ENCODE data around the gene C2orf72.
"Not testable (repeated sequence)": the region's sequence is repeated elsewhere in the genome, so short reads cannot be mapped to it uniquely, and the experiment has no call there.

C2orf72 gene

DNA sequence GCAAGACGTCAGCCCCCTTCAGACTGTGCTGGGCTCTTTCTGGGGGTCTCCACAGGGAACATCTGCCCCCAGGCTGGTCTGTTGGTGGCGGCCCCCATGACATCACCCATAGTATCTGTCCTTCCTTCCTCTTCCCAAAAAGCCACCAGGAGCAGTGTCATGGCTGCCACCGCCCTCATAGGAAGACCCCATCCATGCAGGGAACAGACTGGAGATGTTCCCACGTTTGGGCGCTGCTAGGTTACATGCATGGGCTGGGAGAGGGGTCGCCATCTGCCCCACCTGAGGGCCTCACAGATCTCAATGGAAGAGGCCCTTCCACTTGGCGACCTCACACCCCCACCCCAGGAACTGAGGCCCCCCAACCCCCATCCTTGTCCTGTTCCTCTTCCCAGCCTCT, 36.3 kb upstream of the C2orf72 start:
- Histone ChIP-seq H3K4me3 (ENCODE audit: insufficient read depth, low read depth, low read length) (no peak overlapping the region), H3K27me3 (ENCODE audit: control insufficient read depth, insufficient read depth, low read length, poor library complexity, severe bottlenecking) (peaks cover 4% of the 10 kb centered on the region), H3K9me3 (ENCODE audit: control insufficient read depth, low read length) (no peaks in the 10 kb centered on the region), H3K36me3 (ENCODE audit: control insufficient read depth, insufficient read depth, low read length) (no peaks in the 10 kb centered on the region), H3K4me1 (ENCODE audit: control insufficient read depth, insufficient read depth, low read length) (no peaks in the 10 kb centered on the region), H3K27ac (ENCODE audit: insufficient read depth, low read depth, low read length, poor library complexity, severe bottlenecking) (no peak overlapping the region)
- WGBS, 2 experiments, result 74 to 81% methylated on average over 7 of the region's 7 CpGs

DNA sequence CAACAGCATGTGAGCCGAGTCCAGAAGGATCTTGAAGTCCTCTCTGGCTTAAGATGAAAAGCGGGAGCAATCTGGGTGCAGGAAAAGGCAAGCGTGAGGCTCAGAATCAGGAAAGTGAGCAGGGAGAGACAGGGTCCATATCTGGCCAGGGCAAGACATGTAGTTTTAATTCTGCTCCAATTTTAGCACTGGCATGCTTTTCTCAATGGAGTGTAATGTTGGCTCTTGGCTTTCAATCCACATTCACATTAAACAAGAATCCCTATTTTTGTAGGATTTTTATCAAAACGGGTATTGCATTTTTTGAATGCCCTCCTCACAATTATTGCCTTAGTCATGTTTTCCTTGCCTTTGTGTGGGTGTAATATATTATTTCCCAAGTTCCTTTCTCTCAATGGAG, 35.4 kb upstream of the C2orf72 start:
- Histone ChIP-seq H3K9me3 (ENCODE audit: control insufficient read depth, low read length) (no peaks in the 10 kb centered on the region), H3K36me3 (ENCODE audit: control insufficient read depth, insufficient read depth, low read length) (no peaks in the 10 kb centered on the region), H3K27me3 (ENCODE audit: control insufficient read depth, insufficient read depth, low read length, poor library complexity, severe bottlenecking) (peaks cover 4% of the 10 kb centered on the region), H3K4me1 (ENCODE audit: control insufficient read depth, insufficient read depth, low read length) (no peaks in the 10 kb centered on the region), H3K4me3 (ENCODE audit: insufficient read depth, low read depth, low read length) (no peak overlapping the region), H3K27ac (ENCODE audit: insufficient read depth, low read depth, low read length, poor library complexity, severe bottlenecking) (no peak overlapping the region)
- WGBS, 2 experiments, result 67 to 77% methylated on average over 3 to 4 of the region's 4 CpGs

DNA sequence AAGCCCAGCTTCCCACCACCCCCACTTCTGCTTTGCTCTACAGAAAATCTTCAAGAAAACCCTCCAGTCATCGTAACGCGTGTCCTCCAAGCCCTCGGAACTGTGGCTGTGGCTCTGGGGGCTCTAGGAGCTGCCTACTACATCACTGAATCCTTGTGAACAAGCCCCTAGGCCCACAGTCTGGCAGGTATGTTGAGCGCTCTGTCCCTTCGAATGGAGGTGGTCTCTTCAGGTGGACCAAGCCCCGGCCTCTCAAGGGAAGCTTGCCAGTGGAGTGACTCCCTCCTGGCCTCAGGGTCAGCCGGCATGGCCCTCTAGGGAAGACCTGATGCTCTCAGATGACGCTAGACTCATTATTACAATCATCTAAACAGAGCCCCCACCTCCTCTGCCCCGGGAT, 34.7 kb upstream of the C2orf72 start:
- Histone ChIP-seq H3K9me3 (ENCODE audit: control insufficient read depth, low read length) (no peaks in the 10 kb centered on the region), H3K27me3 (ENCODE audit: control insufficient read depth, insufficient read depth, low read length, poor library complexity, severe bottlenecking) (peaks cover 4% of the 10 kb centered on the region)
- WGBS, 2 experiments, result 89 to 90% methylated on average over 10 of the region's 10 CpGs

DNA sequence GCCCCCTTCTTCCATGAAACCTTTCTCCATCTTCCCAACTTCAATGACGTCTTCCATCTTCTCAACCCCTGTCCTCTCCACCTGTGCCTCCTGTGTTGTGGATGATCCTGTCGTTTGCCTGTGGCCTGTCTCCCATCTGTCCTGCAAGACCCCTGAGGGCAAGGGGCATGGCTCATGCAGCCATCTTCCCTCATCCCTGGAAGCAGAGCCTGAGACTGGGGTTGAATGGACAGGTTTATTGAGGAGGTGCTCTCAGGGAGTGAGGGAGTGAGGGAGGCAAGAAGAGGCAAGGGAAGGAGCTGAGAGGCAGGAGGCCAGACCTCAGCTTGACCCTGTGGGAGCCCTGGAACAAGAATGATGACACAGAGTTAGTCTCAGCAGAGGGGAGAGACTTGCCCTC, 34.1 kb upstream of the C2orf72 start:
- Histone ChIP-seq H3K36me3 (ENCODE audit: control insufficient read depth, insufficient read depth, low read length) (no peaks in the 10 kb centered on the region), H3K4me3 (ENCODE audit: insufficient read depth, low read depth, low read length) (no peak overlapping the region), H3K27me3 (ENCODE audit: control insufficient read depth, insufficient read depth, low read length, poor library complexity, severe bottlenecking) (peaks cover 4% of the 10 kb centered on the region), H3K9me3 (ENCODE audit: control insufficient read depth, low read length) (no peaks in the 10 kb centered on the region), H3K4me1 (ENCODE audit: control insufficient read depth, insufficient read depth, low read length) (no peaks in the 10 kb centered on the region), H3K27ac (ENCODE audit: insufficient read depth, low read depth, low read length, poor library complexity, severe bottlenecking) (no peak overlapping the region)
- 89 to 92% methylated on average over 2 of the region's 2 CpGs for WGBS, 2 experiments

More for the DNA sequence above, 34.7 kb upstream of the C2orf72 start:
- H3K36me3 ChIP-seq (ENCODE audit: control insufficient read depth, insufficient read depth, low read length), result no peaks in the 10 kb centered on the region
- H3K4me3 ChIP-seq (ENCODE audit: insufficient read depth, low read depth, low read length), result no peak overlapping the region
- H3K27ac ChIP-seq (ENCODE audit: insufficient read depth, low read depth, low read length, poor library complexity, severe bottlenecking), result no peak overlapping the region
- H3K4me1 ChIP-seq (ENCODE audit: control insufficient read depth, insufficient read depth, low read length), result no peaks in the 10 kb centered on the region

DNA sequence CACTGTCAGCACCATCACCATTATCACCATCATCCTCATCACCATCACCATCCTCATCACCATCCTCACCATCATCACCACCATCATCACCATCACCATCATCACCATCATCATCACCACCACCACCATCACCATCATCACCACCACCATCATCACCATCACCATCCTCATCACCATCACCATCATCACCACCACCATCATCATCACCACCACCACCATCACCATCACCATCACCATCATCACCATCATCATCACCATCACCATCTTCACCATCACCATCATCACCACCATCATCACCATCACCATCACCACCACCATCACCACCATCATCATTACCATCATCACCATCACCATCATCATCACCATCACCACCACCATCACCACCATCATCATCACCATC, 32.4 kb upstream of the C2orf72 start:
- not testable (repeated sequence) for H3K27ac ChIP-seq (ENCODE audit: insufficient read depth, low read depth, low read length, poor library complexity, severe bottlenecking); H3K27me3 ChIP-seq (ENCODE audit: control insufficient read depth, insufficient read depth, low read length, poor library complexity, severe bottlenecking); H3K36me3 ChIP-seq (ENCODE audit: control insufficient read depth, insufficient read depth, low read length); H3K4me1 ChIP-seq (ENCODE audit: control insufficient read depth, insufficient read depth, low read length); H3K4me3 ChIP-seq (ENCODE audit: insufficient read depth, low read depth, low read length); H3K9me3 ChIP-seq (ENCODE audit: control insufficient read depth, low read length)

DNA sequence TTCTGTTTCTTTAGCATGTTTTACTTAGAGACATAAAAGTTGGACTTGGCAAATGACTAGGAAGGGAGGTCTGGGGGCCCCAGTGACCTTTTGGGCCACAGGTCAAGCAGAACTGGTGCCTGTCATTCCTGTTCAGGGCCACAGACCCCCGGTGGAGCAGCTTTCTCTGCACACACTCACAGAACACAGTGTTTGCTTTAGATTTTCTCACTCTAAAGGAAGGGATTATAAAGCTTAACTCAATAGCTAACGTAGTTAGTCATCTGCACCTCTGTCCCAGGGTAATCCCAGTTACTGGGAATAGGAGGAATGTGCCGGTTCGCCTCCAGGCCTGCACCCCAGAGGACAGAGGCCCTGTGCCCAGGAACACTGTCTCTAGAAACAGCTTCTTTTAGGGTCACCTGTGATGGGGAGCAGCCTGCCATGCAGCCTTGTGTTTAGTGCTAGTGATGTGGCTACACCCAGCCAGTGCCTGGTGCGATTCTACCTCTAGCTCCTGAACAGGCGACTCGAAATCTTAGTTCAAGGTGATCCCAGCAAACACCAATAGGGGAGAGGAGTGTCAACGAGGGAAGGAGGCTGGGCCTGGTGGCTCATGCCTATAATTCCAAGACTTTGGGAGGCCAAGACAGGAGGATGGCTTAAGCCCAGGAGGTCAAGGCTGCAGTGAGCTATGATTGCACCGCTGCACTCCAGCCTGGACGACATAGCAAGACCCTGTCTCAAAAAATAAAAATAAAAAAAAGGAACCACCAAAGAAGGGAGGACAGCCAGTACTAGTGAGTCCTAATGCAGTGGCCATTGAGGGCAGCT, 29.8 kb upstream of the C2orf72 start:
- no peak overlapping the region for H3K4me3 ChIP-seq (ENCODE audit: insufficient read depth, low read depth, low read length)
- no peak overlapping the region for H3K27ac ChIP-seq (ENCODE audit: insufficient read depth, low read depth, low read length, poor library complexity, severe bottlenecking)
- no peaks in the 10 kb centered on the region for H3K27me3 ChIP-seq (ENCODE audit: control insufficient read depth, insufficient read depth, low read length, poor library complexity, severe bottlenecking)
- no peaks in the 10 kb centered on the region for H3K4me1 ChIP-seq (ENCODE audit: control insufficient read depth, insufficient read depth, low read length)
- 82 to 86% methylated on average over 10 of the region's 10 CpGs for WGBS, 2 experiments
- no peaks in the 10 kb centered on the region for H3K36me3 ChIP-seq (ENCODE audit: control insufficient read depth, insufficient read depth, low read length)
- no peaks in the 10 kb centered on the region for H3K9me3 ChIP-seq (ENCODE audit: control insufficient read depth, low read length)

DNA sequence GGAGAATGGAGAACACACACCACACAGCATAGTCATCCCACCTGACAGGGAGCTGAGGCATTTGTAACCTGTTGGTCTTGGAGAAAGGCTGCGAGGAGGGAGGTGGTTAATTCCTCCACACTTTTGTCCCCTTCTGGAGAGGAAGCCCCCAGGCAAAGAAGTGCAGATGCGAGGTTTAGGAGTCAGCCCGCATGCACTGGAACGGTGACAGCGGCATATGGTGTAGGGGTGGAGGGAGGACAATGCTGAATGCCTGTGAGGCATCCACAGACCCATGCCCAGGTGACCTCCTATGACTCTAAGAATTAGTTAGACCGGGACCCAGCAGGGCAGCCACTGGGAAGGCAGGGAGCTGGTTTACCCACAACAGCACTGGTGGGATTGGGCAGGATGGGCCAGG, 29.2 kb upstream of the C2orf72 start:
- 92 to 96% methylated on average over 6 of the region's 6 CpGs for WGBS, 2 experiments
- H3K36me3 ChIP-seq (ENCODE audit: control insufficient read depth, insufficient read depth, low read length), result no peaks in the 10 kb centered on the region
- H3K27me3 ChIP-seq (ENCODE audit: control insufficient read depth, insufficient read depth, low read length, poor library complexity, severe bottlenecking), result no peaks in the 10 kb centered on the region
- H3K4me1 ChIP-seq (ENCODE audit: control insufficient read depth, insufficient read depth, low read length), result no peaks in the 10 kb centered on the region
- H3K9me3 ChIP-seq (ENCODE audit: control insufficient read depth, low read length), result no peaks in the 10 kb centered on the region
- no peak overlapping the region for H3K27ac ChIP-seq (ENCODE audit: insufficient read depth, low read depth, low read length, poor library complexity, severe bottlenecking)
- no peak overlapping the region for H3K4me3 ChIP-seq (ENCODE audit: insufficient read depth, low read depth, low read length)

DNA sequence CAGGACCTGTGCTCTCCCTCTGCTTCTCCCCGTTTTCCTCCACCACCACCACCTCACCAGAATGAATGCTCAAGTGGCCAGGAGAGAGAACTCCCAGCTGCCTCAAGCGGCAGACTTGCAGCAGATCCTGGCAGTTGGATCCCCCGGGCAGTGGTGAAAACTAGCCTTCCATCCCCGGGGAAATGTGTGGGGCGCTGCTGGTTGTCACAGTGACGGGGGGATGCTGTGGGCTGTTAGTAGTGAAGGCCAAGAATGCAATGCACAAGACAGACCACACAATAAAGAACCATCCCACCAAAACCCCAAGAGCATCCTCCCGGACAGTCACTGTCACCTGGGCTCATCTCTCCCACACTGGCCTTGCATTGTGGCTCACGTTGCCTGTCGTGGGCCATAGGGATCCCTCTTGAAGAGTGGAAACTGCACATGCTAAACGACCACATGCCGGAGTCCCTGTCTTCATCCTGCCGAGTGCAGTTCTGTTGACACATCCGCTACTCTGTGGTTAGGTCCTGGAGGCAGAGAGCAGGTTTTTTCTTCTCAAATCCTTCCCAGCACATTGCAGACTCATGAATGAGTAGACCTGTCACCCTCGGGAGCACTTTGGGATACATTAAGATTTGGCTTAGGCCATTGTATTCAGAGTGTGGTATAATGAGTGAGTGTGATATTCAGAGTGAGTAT, 27.9 kb upstream of the C2orf72 start:
- no peak overlapping the region for H3K27ac ChIP-seq (ENCODE audit: insufficient read depth, low read depth, low read length, poor library complexity, severe bottlenecking)
- H3K4me1 ChIP-seq (ENCODE audit: control insufficient read depth, insufficient read depth, low read length), result no peaks in the 10 kb centered on the region
- no peaks in the 10 kb centered on the region for H3K27me3 ChIP-seq (ENCODE audit: control insufficient read depth, insufficient read depth, low read length, poor library complexity, severe bottlenecking)
- no peak overlapping the region for H3K4me3 ChIP-seq (ENCODE audit: insufficient read depth, low read depth, low read length)
- 85 to 91% methylated on average over 14 of the region's 14 CpGs for WGBS, 2 experiments
- no peaks in the 10 kb centered on the region for H3K36me3 ChIP-seq (ENCODE audit: control insufficient read depth, insufficient read depth, low read length)
- H3K9me3 ChIP-seq (ENCODE audit: control insufficient read depth, low read length), result no peaks in the 10 kb centered on the region

DNA sequence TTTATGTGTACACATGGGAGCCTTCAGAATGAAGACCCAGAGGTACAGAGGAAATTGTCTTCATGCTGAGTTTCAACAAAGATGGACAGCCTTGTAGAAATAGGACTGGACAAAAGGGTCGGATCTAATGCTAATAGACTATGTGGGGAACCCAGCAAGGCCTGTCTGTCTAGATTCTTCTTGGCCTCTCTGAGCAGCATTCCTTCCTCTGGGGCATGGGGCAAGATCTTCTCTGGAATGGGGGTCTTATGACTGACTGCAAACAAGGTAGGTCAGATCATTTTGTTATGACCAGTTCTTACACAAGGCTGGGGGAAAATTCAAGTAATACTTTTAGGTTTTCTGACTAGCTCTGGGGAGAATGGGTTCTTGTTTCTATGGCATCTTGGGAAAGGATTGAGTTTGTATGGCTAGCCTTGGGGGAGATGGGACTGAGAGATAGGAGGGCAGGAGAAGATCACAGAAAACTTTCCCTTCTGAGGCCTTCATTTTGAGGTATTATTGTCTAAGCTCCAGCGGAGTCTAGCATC, 27.1 kb upstream of the C2orf72 start:
- no peaks in the 10 kb centered on the region for H3K27me3 ChIP-seq (ENCODE audit: control insufficient read depth, insufficient read depth, low read length, poor library complexity, severe bottlenecking)
- no peaks in the 10 kb centered on the region for H3K36me3 ChIP-seq (ENCODE audit: control insufficient read depth, insufficient read depth, low read length)
- no peak overlapping the region for H3K27ac ChIP-seq (ENCODE audit: insufficient read depth, low read depth, low read length, poor library complexity, severe bottlenecking)
- no peaks in the 10 kb centered on the region for H3K4me1 ChIP-seq (ENCODE audit: control insufficient read depth, insufficient read depth, low read length)
- H3K9me3 ChIP-seq (ENCODE audit: control insufficient read depth, low read length), result no peaks in the 10 kb centered on the region
- no peak overlapping the region for H3K4me3 ChIP-seq (ENCODE audit: insufficient read depth, low read depth, low read length)
- 76 to 81% methylated on average over 2 of the region's 2 CpGs for WGBS, 2 experiments

DNA sequence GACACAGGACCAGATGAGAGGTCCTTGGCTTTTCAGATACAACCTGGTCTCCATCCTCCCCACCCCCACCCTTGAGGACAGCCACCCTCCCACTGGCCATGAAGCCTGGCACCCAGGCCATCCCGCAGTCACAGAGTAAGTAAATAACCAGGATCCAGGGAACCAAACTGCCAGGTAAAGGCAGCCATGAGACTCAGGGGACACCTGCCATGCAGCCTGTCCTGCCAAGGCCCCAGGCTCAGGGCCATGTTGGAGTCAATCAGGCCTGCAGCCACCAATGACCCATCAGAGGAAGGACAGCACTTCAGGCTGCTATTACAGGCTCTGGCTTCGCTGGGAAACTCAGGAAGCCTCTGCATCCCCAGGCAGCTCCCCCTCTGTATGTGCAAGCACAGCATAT, 25.8 kb upstream of the C2orf72 start:
- H3K4me1 ChIP-seq (ENCODE audit: control insufficient read depth, insufficient read depth, low read length), result no peaks in the 10 kb centered on the region
- H3K27me3 ChIP-seq (ENCODE audit: control insufficient read depth, insufficient read depth, low read length, poor library complexity, severe bottlenecking), result no peaks in the 10 kb centered on the region
- no peaks in the 10 kb centered on the region for H3K9me3 ChIP-seq (ENCODE audit: control insufficient read depth, low read length)
- H3K4me3 ChIP-seq (ENCODE audit: insufficient read depth, low read depth, low read length), result no peak overlapping the region
- no peaks in the 10 kb centered on the region for H3K36me3 ChIP-seq (ENCODE audit: control insufficient read depth, insufficient read depth, low read length)
- H3K27ac ChIP-seq (ENCODE audit: insufficient read depth, low read depth, low read length, poor library complexity, severe bottlenecking), result no peak overlapping the region
- WGBS, 2 experiments, result 71 to 75% methylated on average over 2 of the region's 2 CpGs
